Measurements from ENCODE around the gene SERPINB6.

DNA sequence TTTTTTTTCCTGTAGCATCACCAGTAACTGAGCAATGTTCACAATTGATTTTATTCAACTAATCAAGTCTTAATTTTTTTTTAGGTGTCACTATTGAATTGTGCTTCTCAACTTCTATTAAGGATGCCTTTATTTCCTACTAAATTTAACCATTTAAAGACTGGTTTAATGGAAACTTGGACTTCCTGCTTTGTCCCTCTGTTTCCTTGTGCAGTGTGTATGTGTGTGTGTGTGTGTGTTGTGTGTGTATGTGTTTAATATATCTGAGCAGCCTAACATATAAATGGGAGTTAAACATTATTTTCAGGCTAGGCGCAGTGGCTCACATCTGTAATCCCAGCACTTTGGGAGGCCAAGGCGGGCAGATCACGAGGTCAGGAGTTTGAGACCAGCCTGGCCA, 1.8 kb downstream of the SERPINB6 start:
- TF ChIP-seq EZH2phosphoT487 (IDR thresholded peaks at IDR 0.05; ENCODE audit: borderline replicate concordance, low read length) = no peak
- TF ChIP-seq, protein P1, sequence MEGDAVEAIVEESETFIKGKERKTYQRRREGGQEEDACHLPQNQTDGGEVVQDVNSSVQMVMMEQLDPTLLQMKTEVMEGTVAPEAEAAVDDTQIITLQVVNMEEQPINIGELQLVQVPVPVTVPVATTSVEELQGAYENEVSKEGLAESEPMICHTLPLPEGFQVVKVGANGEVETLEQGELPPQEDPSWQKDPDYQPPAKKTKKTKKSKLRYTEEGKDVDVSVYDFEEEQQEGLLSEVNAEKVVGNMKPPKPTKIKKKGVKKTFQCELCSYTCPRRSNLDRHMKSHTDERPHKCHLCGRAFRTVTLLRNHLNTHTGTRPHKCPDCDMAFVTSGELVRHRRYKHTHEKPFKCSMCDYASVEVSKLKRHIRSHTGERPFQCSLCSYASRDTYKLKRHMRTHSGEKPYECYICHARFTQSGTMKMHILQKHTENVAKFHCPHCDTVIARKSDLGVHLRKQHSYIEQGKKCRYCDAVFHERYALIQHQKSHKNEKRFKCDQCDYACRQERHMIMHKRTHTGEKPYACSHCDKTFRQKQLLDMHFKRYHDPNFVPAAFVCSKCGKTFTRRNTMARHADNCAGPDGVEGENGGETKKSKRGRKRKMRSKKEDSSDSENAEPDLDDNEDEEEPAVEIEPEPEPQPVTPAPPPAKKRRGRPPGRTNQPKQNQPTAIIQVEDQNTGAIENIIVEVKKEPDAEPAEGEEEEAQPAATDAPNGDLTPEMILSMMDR (IDR thresholded peaks at IDR 0.05; ENCODE audit: low read depth, low read length, poor library complexity, severe bottlenecking) = no peak
